Esophagus muscularis mucosa (tissue), 4 donors: ENCODE results near the gene EVX2. TPM values are rescaled to one million over a fixed set of nuclear protein-coding genes. Genes with fewer than 3 reads are reported as not detected.

Experiments
- DNase-seq: peaks from one replicate; pipeline ENCODE4 v3.0.0-alpha.2; 2017; ENCODE audit errors: extremely low spot score
- H3K27ac ChIP-seq, 4 donors: fragments of 200-600 bp; sonication (generic); replicated peaks in 1 of 4; 1 replicate in 3 of 4; 2 replicates in 1 of 4; pipeline ENCODE4 v1.5.1; 2016 to 2019; ENCODE audit warnings: mild to moderate bottlenecking in 1 of 4
- H3K27me3 ChIP-seq, 4 donors: fragments of 200-600 bp; sonication (generic); one replicate each; pipeline versions ENCODE4 v1.5.1 to v1.6.0; 2016 to 2019
- H3K36me3 ChIP-seq, 4 donors: fragments of 200-600 bp; sonication (generic); one replicate each; pipeline ENCODE4 v1.5.1; 2016 to 2019
- H3K4me1 ChIP-seq, 4 donors: fragments of 200-600 bp; sonication (generic); one replicate each; pipeline ENCODE4 v1.5.1; 2016 to 2019
- H3K4me3 ChIP-seq, 4 donors: fragments of 200-600 bp; sonication (generic); 1 replicate in 2 of 4; 2 replicates in 2 of 4; pipeline ENCODE4 v1.5.1; 2016 to 2019; ENCODE audit warnings: mild to moderate bottlenecking in 4 of 4, moderate library complexity in 1 of 4
- H3K9me3 ChIP-seq, 4 donors: fragments of 200-600 bp; sonication (generic); 1 replicate in 3 of 4; 2 replicates in 1 of 4; pipeline ENCODE4 v1.5.1; 2016 to 2019
- EP300 ChIP-seq: sonication (generic); formaldehyde crosslinking; IDR thresholded peaks from one replicate; pipeline ENCODE4 v1.6.1; 2017; ENCODE audit warnings: antibody characterized with exemption
- POLR2A ChIP-seq: fragments of 450-650 bp; IDR thresholded peaks from one replicate; pipeline ENCODE4 v1.6.1; 2017; ENCODE audit warnings: antibody characterized with exemption, moderate library complexity, mild to moderate bottlenecking, low read depth
- POLR2AphosphoS5 ChIP-seq, 2 donors: sonication (generic); formaldehyde crosslinking; IDR thresholded peaks; one replicate each; pipeline ENCODE4 v1.6.1; 2017; ENCODE audit warnings: antibody characterized with exemption in 2 of 2
- WGBS: methylation state at CpG from one replicate; pipeline ENCODE4 v1.1.5; 2018; 5-methylcytosine and 5-hydroxymethylcytosine counted together
- intact Hi-C: fragments of 100-400 bp; cut with DNase I; formaldehyde crosslinking; loops from one replicate; pipeline ENCODE4 v1.15.1; 2023
- total RNA-seq, 4 donors: library from RNA; depleted of rRNA; stranded (reverse); fragments of >200 nt; gene quantifications; one replicate each; pipeline versions ENCODE4 v1.1.0 to v1.2.1, GENCODE V29; 2016
- TF ChIP-seq, protein P1 (sequence below), 3 experiments: fragments of 200-600 bp in 2 of 3; fragments of 450-650 bp in 1 of 3; sonication (generic) in 2 of 3; IDR thresholded peaks; one replicate each; pipeline ENCODE4 v1.5.1; 2017 to 2019; ENCODE audit warnings: antibody characterized with exemption in 3 of 3, mild to moderate bottlenecking in 2 of 3, moderate library complexity in 1 of 3

Gene EVX2
- total RNA-seq, 4 donors from 2014 or later: 0.11 TPM; not detected in 3

DNA sequence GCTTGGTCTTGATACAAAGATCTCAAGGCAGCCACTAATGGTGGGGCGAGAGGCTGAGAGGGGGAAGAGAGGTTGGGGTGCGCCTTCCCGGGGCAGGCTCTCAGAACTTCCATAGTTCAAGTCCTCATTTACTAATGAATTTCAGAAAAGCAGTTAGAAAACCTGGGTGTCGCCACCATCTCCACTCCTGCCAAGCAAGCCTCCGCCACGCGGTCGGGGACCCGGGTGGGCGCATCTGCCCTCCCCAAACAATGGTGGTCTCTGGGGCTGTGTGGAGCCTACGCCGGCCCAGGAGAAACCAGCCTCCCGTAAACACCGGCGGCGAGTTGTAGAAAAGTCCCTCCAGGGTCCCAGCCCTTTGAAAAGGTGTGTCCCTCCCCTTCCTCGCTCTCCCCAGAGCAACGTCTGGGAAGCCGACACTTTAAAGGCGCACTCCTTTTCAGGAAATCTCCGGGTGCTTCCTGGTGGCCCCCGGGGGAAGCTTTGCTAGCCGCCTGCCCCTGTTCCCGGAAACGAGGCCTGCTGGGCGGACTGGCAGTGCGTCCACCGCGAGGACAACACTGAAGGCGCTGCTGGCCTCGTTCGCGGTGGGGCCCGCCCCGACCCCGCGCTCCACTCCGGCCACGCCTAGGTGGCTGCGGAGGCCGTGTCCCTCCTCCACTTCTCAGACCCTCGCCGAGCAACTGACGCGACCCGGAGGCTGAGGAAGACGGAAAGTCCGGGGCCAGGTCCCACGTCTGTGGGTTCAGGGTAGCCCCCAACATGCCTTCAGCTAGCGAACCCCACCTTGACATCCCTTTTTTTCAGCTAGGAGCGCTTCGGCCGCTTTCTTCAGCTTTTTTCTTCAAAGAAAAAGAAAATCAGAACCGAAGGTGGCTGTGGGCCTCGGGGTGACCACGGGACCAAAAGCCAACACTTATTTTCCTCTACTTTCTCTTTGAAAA lies 16.8 kb downstream of the EVX2 start:
- no peak for DNase-seq
- Histone ChIP-seq H3K36me3 (no peaks in the 10 kb centered on the region), H3K4me3 (peak overlapping the region; percentile 26 to 46 (median 38)), H3K27ac (no peak overlapping the region), H3K9me3 (no peaks in the 10 kb centered on the region), H3K4me1 (peaks cover 21 to 30% (median 28%) of the 10 kb centered on the region in 4 donors), H3K27me3 (peaks cover 0 to 96% (median 58%) of the 10 kb centered on the region in 4 donors)
- WGBS: 22% methylated on average over 28 of the region's 56 CpGs
- TF ChIP-seq, protein P1, sequence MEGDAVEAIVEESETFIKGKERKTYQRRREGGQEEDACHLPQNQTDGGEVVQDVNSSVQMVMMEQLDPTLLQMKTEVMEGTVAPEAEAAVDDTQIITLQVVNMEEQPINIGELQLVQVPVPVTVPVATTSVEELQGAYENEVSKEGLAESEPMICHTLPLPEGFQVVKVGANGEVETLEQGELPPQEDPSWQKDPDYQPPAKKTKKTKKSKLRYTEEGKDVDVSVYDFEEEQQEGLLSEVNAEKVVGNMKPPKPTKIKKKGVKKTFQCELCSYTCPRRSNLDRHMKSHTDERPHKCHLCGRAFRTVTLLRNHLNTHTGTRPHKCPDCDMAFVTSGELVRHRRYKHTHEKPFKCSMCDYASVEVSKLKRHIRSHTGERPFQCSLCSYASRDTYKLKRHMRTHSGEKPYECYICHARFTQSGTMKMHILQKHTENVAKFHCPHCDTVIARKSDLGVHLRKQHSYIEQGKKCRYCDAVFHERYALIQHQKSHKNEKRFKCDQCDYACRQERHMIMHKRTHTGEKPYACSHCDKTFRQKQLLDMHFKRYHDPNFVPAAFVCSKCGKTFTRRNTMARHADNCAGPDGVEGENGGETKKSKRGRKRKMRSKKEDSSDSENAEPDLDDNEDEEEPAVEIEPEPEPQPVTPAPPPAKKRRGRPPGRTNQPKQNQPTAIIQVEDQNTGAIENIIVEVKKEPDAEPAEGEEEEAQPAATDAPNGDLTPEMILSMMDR (IDR thresholded peaks at IDR 0.05): no peak
- TF ChIP-seq POLR2AphosphoS5 (IDR thresholded peaks at IDR 0.05): no peak
- TF ChIP-seq EP300: no peak
- no peak for TF ChIP-seq POLR2A
- intact Hi-C loops: no loop called here

DNA sequence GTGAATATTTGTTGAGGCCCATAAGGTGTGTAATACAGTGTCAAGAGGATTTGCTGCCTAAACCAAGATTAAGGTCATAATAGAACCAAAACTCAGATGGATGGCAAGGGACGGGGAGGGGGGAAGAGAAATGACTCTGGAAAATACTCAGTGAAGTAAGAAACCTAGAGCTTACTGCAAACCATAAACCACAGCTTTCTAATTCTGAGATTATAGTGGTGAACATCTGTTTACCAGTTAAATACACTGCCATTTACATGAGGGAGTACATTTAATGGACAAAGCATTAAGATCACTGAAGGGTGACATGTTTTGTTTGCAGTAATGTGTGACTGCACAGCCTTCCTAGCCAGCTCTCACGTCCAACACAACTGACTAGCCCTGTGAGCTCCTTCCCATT lies 19.8 kb downstream of the EVX2 start:
- H3K36me3 ChIP-seq: no peaks in the 10 kb centered on the region
- H3K9me3 ChIP-seq: no peaks in the 10 kb centered on the region
- TF ChIP-seq, protein P1 (IDR thresholded peaks at IDR 0.05): no peak
- TF ChIP-seq EP300 (no peak), POLR2A (no peak), POLR2AphosphoS5 (IDR thresholded peaks at IDR 0.05) (no peak)
- H3K27ac ChIP-seq: no peak overlapping the region
- peaks cover 21 to 23% (median 23%) of the 10 kb centered on the region in 4 donors for H3K4me1 ChIP-seq
- intact Hi-C loops: no loop called here
- peaks cover 0 to 89% (median 29%) of the 10 kb centered on the region in 4 donors for H3K27me3 ChIP-seq
- WGBS: 40% methylated on average over 2 of the region's 2 CpGs
- DNase-seq: peak; percentile 17
- H3K4me3 ChIP-seq: no peak overlapping the region

DNA sequence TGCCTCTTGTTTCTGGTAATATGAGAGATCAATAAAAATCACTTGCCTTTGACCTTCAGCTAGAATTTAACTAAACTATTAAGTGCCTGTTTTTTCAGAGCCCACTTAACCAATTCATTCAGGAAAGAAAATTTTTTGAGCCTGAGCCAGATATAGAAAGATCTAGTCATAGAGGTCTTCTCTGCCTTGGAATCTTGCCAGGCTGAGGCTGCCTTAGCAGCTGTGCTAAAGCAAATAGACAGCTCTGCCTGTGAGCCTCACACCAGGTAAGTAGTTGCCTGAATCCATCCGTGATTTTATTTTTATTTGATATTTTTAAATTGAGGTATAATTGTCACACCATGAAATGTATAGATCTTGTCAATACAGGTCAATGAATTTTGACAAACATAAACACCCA lies 27.4 kb downstream of the EVX2 start:
- peaks cover 0 to 38% (median 0%) of the 10 kb centered on the region in 4 donors for H3K27me3 ChIP-seq
- no peak for DNase-seq
- H3K9me3 ChIP-seq: no peaks in the 10 kb centered on the region
- H3K4me3 ChIP-seq: no peak overlapping the region
- H3K4me1 ChIP-seq: no peaks in the 10 kb centered on the region
- intact Hi-C loops: no loop called here
- no peak overlapping the region for H3K27ac ChIP-seq
- H3K36me3 ChIP-seq: no peaks in the 10 kb centered on the region
- 31% methylated on average over 1 of the region's 1 CpG for WGBS
- TF ChIP-seq EP300 (no peak), POLR2AphosphoS5 (IDR thresholded peaks at IDR 0.05) (no peak), POLR2A (no peak)
- TF ChIP-seq, protein P1 (IDR thresholded peaks at IDR 0.05): no peak

DNA sequence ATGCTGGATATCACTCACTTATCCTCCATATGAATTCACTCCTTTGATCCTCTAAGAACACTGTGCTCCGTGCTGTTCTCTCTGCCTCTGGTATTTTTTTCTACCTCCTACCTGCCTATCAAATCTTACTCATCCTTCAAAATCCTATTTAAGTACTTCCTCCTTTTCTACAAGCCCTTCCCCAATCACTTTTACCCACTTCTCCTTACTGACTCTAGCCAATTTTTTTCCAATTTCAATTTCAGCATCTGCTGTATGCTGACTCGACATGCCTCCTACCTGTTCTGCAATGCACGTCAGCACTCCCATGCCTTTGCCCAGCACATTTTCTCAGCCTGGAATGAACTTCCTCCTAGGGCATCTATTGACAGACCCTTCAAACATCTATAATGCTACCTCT lies 44.4 kb downstream of the EVX2 start:
- H3K27ac ChIP-seq: no peak overlapping the region
- no peaks in the 10 kb centered on the region for H3K36me3 ChIP-seq
- no peaks in the 10 kb centered on the region for H3K4me1 ChIP-seq
- TF ChIP-seq EP300 (no peak), POLR2A (no peak), POLR2AphosphoS5 (IDR thresholded peaks at IDR 0.05) (no peak)
- TF ChIP-seq, protein P1 (IDR thresholded peaks at IDR 0.05): no peak
- no peak overlapping the region for H3K4me3 ChIP-seq
- DNase-seq: no peak
- intact Hi-C loops: no loop called here
- H3K27me3 ChIP-seq: peaks cover 0 to 18% (median 0%) of the 10 kb centered on the region in 4 donors
- peaks cover 0 to 4% (median 2%) of the 10 kb centered on the region in 4 donors for H3K9me3 ChIP-seq
- 52% methylated on average over 3 of the region's 3 CpGs for WGBS
